Activated T-cell treated with anti-CD3 and anti-CD28 coated beads, Interleukin-2, amount 50 U/mL, for 24 hours (primary cell): ENCODE measurements around the gene ZNF366.

Experiments used
- DNase-seq: peaks from one replicate; pipeline ENCODE4 v3.0.0-alpha.2; 2020
- H3K27ac Mint-ChIP-seq: 2 replicates; pipeline ENCODE4 v1.8.0; 2020; ENCODE audit warnings: mild to moderate bottlenecking, mixed read lengths
- H3K27me3 Mint-ChIP-seq: 2 replicates; pipeline ENCODE4 v1.8.0; 2020; ENCODE audit warnings: mixed read lengths
- H3K36me3 Mint-ChIP-seq: 2 replicates; pipeline ENCODE4 v1.8.0; 2020; ENCODE audit warnings: low read depth, mixed read lengths
- H3K4me1 Mint-ChIP-seq: 2 replicates; pipeline ENCODE4 v1.8.0; 2020; ENCODE audit warnings: low read depth, mixed read lengths
- H3K4me3 Mint-ChIP-seq: 2 replicates; pipeline ENCODE4 v1.8.0; 2020; ENCODE audit warnings: mild to moderate bottlenecking, moderate library complexity, mixed read lengths
- H3K9me3 Mint-ChIP-seq: 2 replicates; pipeline ENCODE4 v1.8.0; 2020; ENCODE audit warnings: mixed read lengths

Gene ZNF366

DNA sequence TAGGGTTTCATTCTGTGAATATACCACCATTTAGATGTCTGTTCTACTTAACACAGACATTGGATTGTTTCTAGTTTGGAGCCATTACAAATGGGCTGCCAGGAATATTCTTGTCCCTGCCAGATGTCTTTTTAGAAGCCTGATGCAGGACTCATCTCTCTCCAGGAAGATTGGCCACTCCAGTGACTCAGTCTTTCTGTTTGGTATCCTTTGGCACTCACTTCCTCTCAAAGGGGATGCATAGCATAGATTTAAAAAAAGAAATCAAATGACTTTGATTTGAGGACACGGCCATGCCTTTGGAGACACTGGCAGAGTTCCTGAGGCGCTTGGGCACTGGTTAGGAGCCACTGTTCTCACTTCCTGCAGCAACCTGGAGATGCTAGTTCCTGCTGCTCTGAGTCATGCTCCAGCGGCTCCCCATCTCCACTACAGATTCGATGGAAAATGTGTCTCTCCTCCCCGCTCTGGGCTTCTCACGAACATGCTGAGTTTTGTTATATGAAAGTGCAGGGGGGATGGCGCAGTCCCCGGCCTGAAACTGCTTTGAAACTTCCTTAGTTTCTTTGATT, 3.5 kb upstream of the ZNF366 start:
- Mint-ChIP-seq H3K27me3 (peaks cover 68% of the 10 kb centered on the region), H3K27ac (no peak overlapping the region), H3K4me3 (no peak overlapping the region), H3K9me3 (no peaks in the 10 kb centered on the region), H3K36me3 (no peaks in the 10 kb centered on the region), H3K4me1 (peaks cover 10% of the 10 kb centered on the region)
- no peak for DNase-seq

- no peak for DNase-seq
- peaks cover 71% of the 10 kb centered on the region for H3K27me3 Mint-ChIP-seq
- no peak overlapping the region for H3K27ac Mint-ChIP-seq
- H3K4me3 Mint-ChIP-seq: no peak overlapping the region
- H3K4me1 Mint-ChIP-seq: peaks cover 14% of the 10 kb centered on the region
- no peaks in the 10 kb centered on the region for H3K9me3 Mint-ChIP-seq
- H3K36me3 Mint-ChIP-seq: no peaks in the 10 kb centered on the region
Observed at GRCh38 chr5:72509401-72509800, 2.2 kb upstream of the ZNF366 start.

DNA sequence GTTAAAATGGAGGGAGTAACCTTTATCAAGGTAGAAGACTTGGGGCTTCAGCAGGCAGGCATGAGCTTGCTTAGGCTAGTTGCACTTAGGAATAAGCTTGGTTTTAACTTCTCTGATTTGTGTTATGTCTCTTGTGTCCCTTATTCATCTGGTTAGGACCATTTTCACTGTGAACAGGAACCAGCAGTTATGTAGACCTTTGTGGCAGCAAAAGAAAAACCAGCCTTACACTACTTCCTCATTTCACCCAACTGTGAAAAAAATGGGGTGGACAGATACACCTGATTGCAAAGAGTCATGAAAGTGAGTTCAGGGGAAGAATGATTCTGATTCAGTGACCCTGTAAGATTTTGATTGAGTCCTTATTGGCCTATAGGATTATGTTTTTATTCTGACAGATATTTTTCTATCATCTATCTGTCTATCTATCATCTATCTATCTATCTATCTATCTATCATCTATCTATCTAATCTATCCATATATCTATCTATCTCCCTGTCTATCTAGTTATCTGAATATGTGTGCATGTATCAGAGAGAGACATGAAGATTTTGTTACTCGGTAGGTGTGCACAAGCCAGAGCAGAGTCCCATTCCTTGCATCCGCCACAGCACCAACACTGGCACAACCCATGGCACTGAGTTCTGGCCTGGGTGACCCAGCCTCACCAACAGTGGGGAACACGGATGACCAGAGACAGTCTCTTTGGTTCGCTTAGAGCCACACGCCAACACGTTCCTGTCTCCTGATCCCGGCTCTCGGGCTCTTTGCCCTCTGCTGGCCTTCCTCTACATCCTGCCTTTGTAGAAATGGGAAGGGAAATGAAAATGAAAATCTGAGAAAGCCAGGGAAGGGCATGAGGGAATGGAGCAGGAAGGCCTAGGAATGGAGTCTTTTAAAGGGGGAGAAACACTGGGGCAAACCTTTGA, 1.3 kb upstream of the ZNF366 start:
- Mint-ChIP-seq H3K27ac (no peak overlapping the region), H3K4me3 (no peak overlapping the region), H3K4me1 (peaks cover 14% of the 10 kb centered on the region), H3K27me3 (peaks cover 64% of the 10 kb centered on the region), H3K9me3 (no peaks in the 10 kb centered on the region), H3K36me3 (no peaks in the 10 kb centered on the region)
- no peak for DNase-seq

DNA sequence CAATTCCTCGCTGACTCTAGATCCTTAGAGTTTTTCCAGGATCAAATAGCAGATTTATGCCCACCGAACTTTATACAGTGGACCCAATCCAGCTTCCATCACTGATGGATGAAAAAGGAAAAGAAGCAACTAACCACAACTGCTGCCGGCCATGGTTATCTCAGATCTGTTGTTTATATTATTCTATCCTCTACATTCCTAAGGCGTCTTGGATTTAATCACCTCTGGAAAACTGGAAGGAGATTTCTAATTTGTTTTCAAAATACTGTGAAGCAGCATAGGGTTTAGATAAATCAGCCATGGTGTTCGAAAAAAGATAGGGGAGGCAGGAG, 663 bp upstream of the ZNF366 start:
- H3K4me1 Mint-ChIP-seq: peaks cover 14% of the 10 kb centered on the region
- no peak overlapping the region for H3K4me3 Mint-ChIP-seq
- H3K36me3 Mint-ChIP-seq: no peaks in the 10 kb centered on the region
- H3K9me3 Mint-ChIP-seq: no peaks in the 10 kb centered on the region
- peaks cover 63% of the 10 kb centered on the region for H3K27me3 Mint-ChIP-seq
- no peak for DNase-seq
- no peak overlapping the region for H3K27ac Mint-ChIP-seq

DNA sequence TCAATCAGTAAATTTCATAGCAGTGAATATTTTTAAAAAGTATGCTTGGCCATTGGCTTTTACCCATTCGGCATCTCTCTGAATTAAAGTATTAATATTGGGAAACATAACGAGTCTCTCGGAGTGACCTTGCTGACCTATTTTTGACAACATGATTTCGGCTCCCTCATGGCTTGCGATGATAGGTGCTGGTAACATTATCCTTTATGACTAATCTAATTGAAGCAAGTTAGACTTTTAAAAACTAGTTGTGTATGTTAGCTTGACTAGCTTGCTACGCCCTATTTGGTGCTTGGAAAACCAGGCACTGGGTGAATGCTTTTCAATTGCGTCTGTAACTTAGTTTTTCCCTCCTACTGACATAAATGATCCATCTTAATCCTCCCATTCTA, 1.1 kb downstream of the ZNF366 start:
- H3K4me3 Mint-ChIP-seq: no peak overlapping the region
- peaks cover 11% of the 10 kb centered on the region for H3K4me1 Mint-ChIP-seq
- H3K9me3 Mint-ChIP-seq: no peaks in the 10 kb centered on the region
- H3K27me3 Mint-ChIP-seq: peaks cover 53% of the 10 kb centered on the region
- H3K27ac Mint-ChIP-seq: no peak overlapping the region
- no peak for DNase-seq
- no peaks in the 10 kb centered on the region for H3K36me3 Mint-ChIP-seq

DNA sequence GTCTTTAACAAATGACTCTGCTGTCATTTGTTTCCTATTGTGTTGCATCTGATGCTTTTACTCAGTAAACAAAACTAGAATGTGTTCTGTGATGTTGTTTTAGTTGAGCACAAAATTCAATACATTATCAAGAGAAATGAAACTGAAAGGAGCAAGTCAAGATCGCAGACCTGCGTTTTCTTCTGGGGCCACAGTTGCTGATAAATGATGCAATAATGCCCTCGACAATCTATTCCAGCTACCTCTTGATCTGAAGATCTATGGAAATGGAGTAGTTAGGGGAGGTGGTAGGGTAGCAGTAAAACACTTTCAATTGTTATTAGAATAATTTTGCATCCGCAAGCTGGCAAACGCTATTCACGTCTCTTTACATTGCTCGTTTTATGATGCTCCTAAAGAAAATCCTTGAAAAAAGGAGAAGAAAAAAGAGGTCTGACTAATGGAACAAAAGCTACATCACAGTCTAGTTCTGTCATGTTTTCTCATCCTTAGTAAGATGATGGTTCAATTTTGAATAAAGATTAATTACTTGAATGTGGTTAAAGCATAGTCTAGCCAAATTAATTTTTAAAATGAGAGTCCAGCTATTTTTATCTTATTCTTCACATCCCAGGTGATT, 1.6 kb downstream of the ZNF366 start:
- no peak overlapping the region for H3K27ac Mint-ChIP-seq
- peaks cover 48% of the 10 kb centered on the region for H3K27me3 Mint-ChIP-seq
- H3K9me3 Mint-ChIP-seq: no peaks in the 10 kb centered on the region
- no peak overlapping the region for H3K4me3 Mint-ChIP-seq
- no peak for DNase-seq
- H3K36me3 Mint-ChIP-seq: no peaks in the 10 kb centered on the region
- peaks cover 6% of the 10 kb centered on the region for H3K4me1 Mint-ChIP-seq

DNA sequence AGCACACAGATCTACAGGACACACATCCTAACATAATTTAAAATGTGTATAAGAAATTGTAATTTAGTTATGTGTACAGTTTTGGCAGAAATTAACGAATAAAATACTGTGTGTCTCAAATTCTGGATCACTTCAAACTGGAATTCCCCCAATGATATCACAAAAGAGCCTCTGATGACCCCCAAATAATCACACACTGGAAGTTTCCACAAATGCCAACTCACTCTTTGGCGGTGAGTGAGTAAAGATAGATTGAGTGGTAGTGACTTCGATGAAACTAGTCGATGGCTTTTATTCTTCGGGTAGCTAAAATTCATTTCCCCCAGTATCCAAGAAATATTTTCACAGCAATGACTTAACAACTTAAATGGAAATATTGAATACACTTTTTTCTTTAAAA, 2.2 kb downstream of the ZNF366 start:
- Mint-ChIP-seq H3K9me3 (no peaks in the 10 kb centered on the region), H3K27ac (no peak overlapping the region), H3K27me3 (peaks cover 49% of the 10 kb centered on the region), H3K4me1 (peaks cover 4% of the 10 kb centered on the region), H3K4me3 (no peak overlapping the region), H3K36me3 (no peaks in the 10 kb centered on the region)
- DNase-seq: no peak

- Mint-ChIP-seq H3K4me3 (no peak overlapping the region), H3K27ac (no peak overlapping the region), H3K36me3 (no peaks in the 10 kb centered on the region), H3K9me3 (no peaks in the 10 kb centered on the region), H3K4me1 (peaks cover 4% of the 10 kb centered on the region), H3K27me3 (peaks cover 45% of the 10 kb centered on the region)
- DNase-seq: no peak
Observed at GRCh38 chr5:72503888-72504491, 3.2 kb downstream of the ZNF366 start.

- no peak overlapping the region for H3K27ac Mint-ChIP-seq
- peaks cover 26% of the 10 kb centered on the region for H3K27me3 Mint-ChIP-seq
- H3K4me1 Mint-ChIP-seq: peaks cover 4% of the 10 kb centered on the region
- no peaks in the 10 kb centered on the region for H3K36me3 Mint-ChIP-seq
- DNase-seq: no peak
- H3K4me3 Mint-ChIP-seq: no peak overlapping the region
- no peaks in the 10 kb centered on the region for H3K9me3 Mint-ChIP-seq
Observed at GRCh38 chr5:72501488-72501887, 5.7 kb downstream of the ZNF366 start.

- Mint-ChIP-seq H3K36me3 (no peaks in the 10 kb centered on the region), H3K9me3 (no peaks in the 10 kb centered on the region), H3K27ac (no peak overlapping the region), H3K4me3 (no peak overlapping the region), H3K27me3 (peaks cover 19% of the 10 kb centered on the region), H3K4me1 (no peaks in the 10 kb centered on the region)
- DNase-seq: no peak
Observed at GRCh38 chr5:72499730-72500129, 7.5 kb downstream of the ZNF366 start.

DNA sequence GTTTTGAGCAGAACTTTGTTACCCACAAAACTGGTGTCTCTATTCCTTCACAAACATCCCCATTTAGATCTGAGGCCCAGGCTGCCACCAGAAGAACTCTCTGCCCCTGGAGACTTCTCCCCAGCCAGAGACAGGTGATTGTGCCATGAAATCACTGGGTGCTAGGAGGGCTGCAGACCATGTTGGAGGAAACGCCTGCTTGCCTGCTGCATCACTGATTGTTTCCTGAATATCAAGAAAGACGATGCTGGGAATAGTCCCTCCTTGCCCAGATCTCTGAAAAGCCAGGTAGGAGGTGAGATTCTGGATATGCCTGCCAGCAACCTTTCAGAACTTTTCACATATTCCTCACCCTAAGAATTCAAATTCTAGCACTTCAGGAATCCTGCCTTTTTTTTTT, 8.1 kb downstream of the ZNF366 start:
- Mint-ChIP-seq H3K27ac (no peak overlapping the region), H3K27me3 (peaks cover 17% of the 10 kb centered on the region), H3K9me3 (no peaks in the 10 kb centered on the region), H3K36me3 (no peaks in the 10 kb centered on the region), H3K4me3 (no peak overlapping the region), H3K4me1 (no peaks in the 10 kb centered on the region)
- DNase-seq: no peak

GRCh38 chr5:72498284-72498683, 8.9 kb downstream of the ZNF366 start:
- no peak overlapping the region for H3K4me3 Mint-ChIP-seq
- no peaks in the 10 kb centered on the region for H3K9me3 Mint-ChIP-seq
- H3K27ac Mint-ChIP-seq: no peak overlapping the region
- H3K4me1 Mint-ChIP-seq: no peaks in the 10 kb centered on the region
- no peak for DNase-seq
- no peaks in the 10 kb centered on the region for H3K36me3 Mint-ChIP-seq
- H3K27me3 Mint-ChIP-seq: peaks cover 17% of the 10 kb centered on the region

GRCh38 chr5:72497823-72498222, 9.4 kb downstream of the ZNF366 start:
- Mint-ChIP-seq H3K9me3 (no peaks in the 10 kb centered on the region), H3K4me3 (no peak overlapping the region), H3K27me3 (peaks cover 17% of the 10 kb centered on the region), H3K27ac (no peak overlapping the region), H3K36me3 (no peaks in the 10 kb centered on the region), H3K4me1 (no peaks in the 10 kb centered on the region)
- DNase-seq: no peak

GRCh38 chr5:72495410-72495809, 11.8 kb downstream of the ZNF366 start:
- Mint-ChIP-seq H3K9me3 (no peaks in the 10 kb centered on the region), H3K4me1 (no peaks in the 10 kb centered on the region), H3K27ac (no peak overlapping the region), H3K4me3 (no peak overlapping the region), H3K27me3 (peaks cover 21% of the 10 kb centered on the region), H3K36me3 (no peaks in the 10 kb centered on the region)
- DNase-seq: no peak

- H3K36me3 Mint-ChIP-seq: no peaks in the 10 kb centered on the region
- H3K4me3 Mint-ChIP-seq: no peak overlapping the region
- peaks cover 14% of the 10 kb centered on the region for H3K27me3 Mint-ChIP-seq
- no peaks in the 10 kb centered on the region for H3K4me1 Mint-ChIP-seq
- no peaks in the 10 kb centered on the region for H3K9me3 Mint-ChIP-seq
- no peak for DNase-seq
- no peak overlapping the region for H3K27ac Mint-ChIP-seq
Observed at GRCh38 chr5:72494623-72495124, 12.5 kb downstream of the ZNF366 start.
